CD4-positive, CD25-positive, alpha-beta regulatory T cell (primary cell): ENCODE measurements around the gene EVA1C. TPM values are rescaled to one million over a fixed set of nuclear protein-coding genes. Genes with fewer than 3 reads are reported as not detected.

Experiments used
- ATAC-seq, 2 donors: fragments of 150-1000 bp; cut with Tn5 transposase; one replicate each; pipeline ENCODE4 v1.10.0; 2021; ENCODE audit warnings: low read depth in 2 of 2, moderate number of reproducible peaks in 2 of 2, moderate library complexity in 1 of 2
- DNase-seq, 3 donors: peaks; one replicate each; pipeline versions ENCODE4 v3.0.0 to v3.0.0-alpha.2; 2012 to 2022; ENCODE audit warnings: mixed read lengths in 1 of 3
- H3K27ac ChIP-seq: one replicate; pipeline ENCODE4 v1.7.0; 2013; ENCODE audit warnings: mild to moderate bottlenecking, low read length; ENCODE audit not compliant: insufficient read depth, poor library complexity, severe bottlenecking
- H3K27me3 ChIP-seq: one replicate; pipeline ENCODE4 v1.7.0; 2013; ENCODE audit warnings: low read length; ENCODE audit not compliant: control insufficient read depth, insufficient read depth
- H3K36me3 ChIP-seq: one replicate; pipeline ENCODE4 v1.7.0; 2013; ENCODE audit warnings: mild to moderate bottlenecking, low read length, moderate library complexity; ENCODE audit not compliant: control insufficient read depth, insufficient read depth
- H3K4me1 ChIP-seq: 2 replicates; pipeline ENCODE4 v1.7.0; 2013; ENCODE audit warnings: mild to moderate bottlenecking, low read length; ENCODE audit not compliant: insufficient read depth, control insufficient read depth, poor library complexity, severe bottlenecking
- H3K4me3 ChIP-seq: one replicate; pipeline ENCODE4 v1.7.0; 2013; ENCODE audit warnings: low read depth, mild to moderate bottlenecking, low read length, moderate library complexity
- H3K9me3 ChIP-seq, 2 experiments: 1 replicate in 1 of 2; 2 replicates in 1 of 2; pipeline ENCODE4 v1.7.0; 2013; ENCODE audit warnings: low read length in 2 of 2, mild to moderate bottlenecking in 1 of 2, moderate library complexity in 1 of 2; ENCODE audit not compliant: control insufficient read depth in 2 of 2
- H3K27ac Mint-ChIP-seq, 3 donors: one replicate each; pipeline ENCODE4 v1.8.0; 2020 to 2022; ENCODE audit warnings: mild to moderate bottlenecking in 3 of 3, mixed read lengths in 3 of 3, moderate library complexity in 2 of 3
- H3K27me3 Mint-ChIP-seq: one replicate; pipeline ENCODE4 v1.8.0; 2022; ENCODE audit warnings: mild to moderate bottlenecking, mixed read lengths
- H3K36me3 Mint-ChIP-seq: one replicate; pipeline ENCODE4 v1.8.0; 2020; ENCODE audit warnings: mixed read lengths
- H3K4me1 Mint-ChIP-seq, 4 donors: one replicate each; pipeline ENCODE4 v1.8.0; 2020 to 2022; ENCODE audit warnings: mixed read lengths in 4 of 4, mild to moderate bottlenecking in 1 of 4
- H3K4me3 Mint-ChIP-seq, 4 donors: one replicate each; pipeline ENCODE4 v1.8.0; 2020 to 2022; ENCODE audit warnings: mild to moderate bottlenecking in 4 of 4, mixed read lengths in 4 of 4, moderate library complexity in 3 of 4
- H3K9me3 Mint-ChIP-seq, 7 donors: one replicate each; pipeline ENCODE4 v1.8.0; 2020 to 2022; ENCODE audit warnings: mixed read lengths in 7 of 7, mild to moderate bottlenecking in 3 of 7, moderate library complexity in 2 of 7
- polyA plus RNA-seq, 4 donors: library from polyadenylated mRNA; unstranded; fragments of 300-500 nt; fragmentation: Illumina TruSeq; gene quantifications; one replicate each; pipeline ENCODE4 v1.2.3, GENCODE V29; 2021
- total RNA-seq: library from RNA; stranded (reverse); gene quantifications from one replicate; pipeline ENCODE4 v1.2.3, GENCODE V29; 2022

Gene EVA1C
- total and polyA plus RNA-seq, 5 donors from 2014 or later, result 6.0 to 10.8 (median 8.3) TPM

DNA sequence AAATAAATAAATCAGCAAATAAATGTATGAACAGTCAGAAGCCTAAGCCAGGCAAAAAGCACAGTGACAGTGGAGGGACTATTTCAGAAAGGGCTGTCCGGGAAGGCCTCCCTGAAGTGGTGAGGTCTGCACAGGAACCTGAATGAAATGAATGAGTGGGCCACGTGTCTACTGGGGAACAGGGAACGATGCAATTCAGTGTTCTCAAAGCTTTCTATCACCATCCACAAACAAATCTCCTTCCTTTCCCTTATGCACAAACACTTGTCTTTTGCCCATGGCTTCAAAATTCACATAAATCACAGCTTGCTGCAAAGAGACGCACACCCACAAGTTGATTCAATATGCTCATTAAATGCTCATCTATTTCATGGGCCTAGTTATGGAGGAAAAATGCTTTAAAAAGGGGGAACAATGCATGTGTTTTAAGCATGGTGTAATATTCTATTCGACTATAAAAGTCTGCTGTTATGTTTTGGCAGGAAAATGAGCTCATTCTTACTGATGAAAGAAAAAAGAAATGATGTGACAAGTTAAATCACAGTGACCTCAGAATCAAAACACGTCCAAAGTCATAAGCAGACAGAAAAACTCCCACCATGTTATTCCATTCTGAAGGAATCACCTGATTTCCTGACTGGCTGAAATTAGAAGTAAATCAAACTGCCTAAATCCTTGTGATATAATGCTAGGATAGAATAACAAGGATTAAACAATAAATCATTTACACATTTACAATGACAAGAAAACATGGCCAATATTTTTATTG, 41.3 kb upstream of the EVA1C start:
- Histone ChIP-seq H3K9me3 (no peaks in the 10 kb centered on the region), H3K4me1 (no peaks in the 10 kb centered on the region), H3K4me3 (no peak overlapping the region), H3K36me3 (peaks cover 74% of the 10 kb centered on the region), H3K27ac (no peak overlapping the region), H3K27me3 (no peaks in the 10 kb centered on the region)
- no peaks in the 10 kb centered on the region for H3K27me3 Mint-ChIP-seq
- peaks cover 0 to 2% (median under 1%) of the 10 kb centered on the region in 4 donors for H3K4me1 Mint-ChIP-seq
- no peak for DNase-seq
- H3K9me3 Mint-ChIP-seq, result no peaks in the 10 kb centered on the region
- H3K27ac Mint-ChIP-seq, result no peak overlapping the region
- H3K4me3 Mint-ChIP-seq, result no peak overlapping the region
- no peak for ATAC-seq
- peaks cover 65% of the 10 kb centered on the region for H3K36me3 Mint-ChIP-seq

DNA sequence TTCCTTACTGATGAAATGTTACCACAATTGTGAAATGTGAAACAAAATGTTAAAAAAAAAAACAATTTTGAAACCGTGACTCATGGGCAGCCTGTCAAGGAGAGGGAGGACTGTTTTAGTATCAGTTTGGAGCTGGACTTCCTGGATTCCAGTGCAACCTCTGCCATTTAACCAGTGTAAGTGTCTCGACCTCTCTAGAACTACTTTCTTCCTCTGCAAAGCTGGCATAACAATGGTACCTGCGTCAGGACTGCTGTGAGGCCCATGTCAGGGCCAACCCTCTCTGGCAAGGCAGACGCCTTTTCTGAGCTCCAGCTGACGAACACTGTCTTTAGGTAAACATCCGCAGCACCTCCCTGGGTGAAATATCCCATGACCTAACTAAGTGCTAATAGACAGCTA, 40.6 kb upstream of the EVA1C start:
- Histone ChIP-seq H3K4me3 (no peak overlapping the region), H3K36me3 (peaks cover 71% of the 10 kb centered on the region), H3K27ac (no peak overlapping the region), H3K9me3 (no peaks in the 10 kb centered on the region), H3K4me1 (no peaks in the 10 kb centered on the region), H3K27me3 (no peaks in the 10 kb centered on the region)
- DNase-seq (peak in 1 of 3 donors; percentile 10), ATAC-seq (no peak)
- Mint-ChIP-seq H3K9me3 (no peaks in the 10 kb centered on the region), H3K4me1 (peaks cover 0 to 3% (median under 1%) of the 10 kb centered on the region in 4 donors), H3K36me3 (peaks cover 64% of the 10 kb centered on the region), H3K27me3 (no peaks in the 10 kb centered on the region), H3K4me3 (no peak overlapping the region), H3K27ac (peak overlapping the region in 1 of 3 donors; percentile 47)

DNA sequence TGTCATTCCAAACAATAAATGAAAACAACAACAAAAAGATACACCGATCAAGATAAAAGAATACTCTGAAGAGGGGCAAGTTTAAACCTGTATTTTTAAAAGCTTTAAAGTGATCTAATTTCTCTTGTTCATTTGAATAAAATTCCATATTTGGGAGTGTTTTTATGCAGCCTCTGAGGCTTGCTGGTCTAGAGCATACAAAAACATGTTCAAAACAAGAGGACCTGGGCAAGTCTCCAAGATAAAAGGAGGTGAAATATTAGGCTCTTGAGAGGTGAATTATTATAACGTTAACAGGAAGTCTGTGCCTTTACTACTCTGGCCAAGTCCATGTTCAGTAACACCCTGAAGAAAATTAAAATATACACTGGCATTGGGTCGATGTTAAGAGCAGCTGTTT, 39.8 kb upstream of the EVA1C start:
- DNase-seq, result no peak
- no peaks in the 10 kb centered on the region for H3K27me3 Mint-ChIP-seq
- no peak for ATAC-seq
- Histone ChIP-seq H3K36me3 (peaks cover 71% of the 10 kb centered on the region), H3K4me3 (no peak overlapping the region), H3K27me3 (no peaks in the 10 kb centered on the region), H3K27ac (no peak overlapping the region), H3K9me3 (no peaks in the 10 kb centered on the region), H3K4me1 (no peaks in the 10 kb centered on the region)
- peaks cover 0 to 3% (median 0%) of the 10 kb centered on the region in 4 donors for H3K4me1 Mint-ChIP-seq
- no peaks in the 10 kb centered on the region for H3K9me3 Mint-ChIP-seq
- H3K36me3 Mint-ChIP-seq, result peaks cover 62% of the 10 kb centered on the region
- H3K4me3 Mint-ChIP-seq, result peak overlapping the region in 1 of 4 donors; percentile 47
- no peak overlapping the region for H3K27ac Mint-ChIP-seq

DNA sequence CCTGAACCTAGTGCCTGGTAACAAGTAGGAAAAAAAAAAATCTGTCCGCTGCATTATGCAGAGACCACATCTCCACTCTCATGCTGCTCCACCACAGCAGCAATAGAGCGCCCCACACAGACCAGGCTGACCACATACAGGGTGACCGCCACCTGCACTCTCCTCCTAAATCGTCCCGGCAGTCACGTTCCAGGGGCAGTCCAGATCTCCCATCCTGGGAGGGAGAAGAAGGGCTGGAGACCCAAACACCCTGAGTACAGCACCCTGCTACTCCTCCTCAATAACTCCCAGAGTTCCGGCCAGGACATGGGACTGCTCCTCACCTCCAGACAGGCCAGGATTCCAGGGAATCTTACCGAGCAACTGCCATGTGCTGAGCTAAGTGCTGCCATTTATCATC, 35.0 kb upstream of the EVA1C start:
- DNase-seq, result no peak
- Histone ChIP-seq H3K4me3 (no peak overlapping the region), H3K36me3 (peaks cover 72% of the 10 kb centered on the region), H3K4me1 (no peaks in the 10 kb centered on the region), H3K27ac (no peak overlapping the region), H3K9me3 (no peaks in the 10 kb centered on the region), H3K27me3 (no peaks in the 10 kb centered on the region)
- Mint-ChIP-seq H3K4me1 (peaks cover 0 to 9% (median 0%) of the 10 kb centered on the region in 4 donors), H3K4me3 (no peak overlapping the region), H3K27me3 (no peaks in the 10 kb centered on the region), H3K9me3 (no peaks in the 10 kb centered on the region), H3K27ac (no peak overlapping the region), H3K36me3 (peaks cover 43% of the 10 kb centered on the region)
- ATAC-seq, result no peak

DNA sequence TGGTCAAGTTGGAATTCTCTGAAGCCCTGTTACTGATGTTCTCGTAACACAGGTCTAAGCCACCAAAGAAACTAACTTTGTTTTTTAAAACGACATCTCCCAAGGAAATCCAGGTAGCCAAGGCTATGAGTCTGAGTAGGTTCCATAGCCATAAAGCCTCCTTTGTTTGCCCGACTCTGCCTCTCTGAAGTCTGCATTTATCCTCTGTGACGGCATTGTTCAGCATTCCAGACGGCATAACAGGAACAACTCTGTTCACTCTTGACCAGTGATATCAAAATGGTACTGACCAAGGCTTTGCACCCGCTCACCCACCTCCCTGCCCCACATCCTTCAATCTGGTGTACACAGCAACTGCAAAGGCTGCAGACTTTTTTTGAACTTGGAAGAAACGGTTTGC, 34.5 kb upstream of the EVA1C start:
- no peaks in the 10 kb centered on the region for H3K27me3 ChIP-seq
- ATAC-seq, result no peak
- no peak overlapping the region for H3K4me3 Mint-ChIP-seq
- no peaks in the 10 kb centered on the region for H3K27me3 Mint-ChIP-seq
- peaks cover 42% of the 10 kb centered on the region for H3K36me3 Mint-ChIP-seq
- no peak overlapping the region for H3K4me3 ChIP-seq
- H3K27ac ChIP-seq, result no peak overlapping the region
- peaks cover 74% of the 10 kb centered on the region for H3K36me3 ChIP-seq
- H3K27ac Mint-ChIP-seq, result no peak overlapping the region
- H3K9me3 Mint-ChIP-seq, result no peaks in the 10 kb centered on the region
- no peaks in the 10 kb centered on the region for H3K4me1 ChIP-seq
- peaks cover 0 to 9% (median 0%) of the 10 kb centered on the region in 4 donors for H3K4me1 Mint-ChIP-seq
- H3K9me3 ChIP-seq, result no peaks in the 10 kb centered on the region
- no peak for DNase-seq

DNA sequence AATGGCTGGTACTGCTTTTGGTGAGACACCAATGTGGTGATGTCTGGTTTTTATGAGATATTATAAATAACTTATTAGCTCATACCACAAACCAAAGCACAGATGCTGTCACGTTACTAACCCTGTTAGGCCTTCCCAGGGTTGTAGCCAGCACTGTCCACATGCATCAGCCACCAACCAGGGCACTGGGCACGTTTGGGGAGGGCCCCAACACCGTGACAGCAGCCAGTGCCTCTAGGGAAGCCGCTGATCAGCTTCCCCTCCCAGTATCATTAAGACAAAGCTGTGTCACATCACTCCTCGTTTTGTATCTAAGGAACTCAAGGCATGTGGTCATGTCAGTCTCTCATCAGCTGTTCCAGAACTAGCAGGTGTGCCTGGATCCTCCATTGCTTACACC, 33.5 kb upstream of the EVA1C start:
- H3K36me3 Mint-ChIP-seq, result peaks cover 48% of the 10 kb centered on the region
- peaks cover 75% of the 10 kb centered on the region for H3K36me3 ChIP-seq

DNA sequence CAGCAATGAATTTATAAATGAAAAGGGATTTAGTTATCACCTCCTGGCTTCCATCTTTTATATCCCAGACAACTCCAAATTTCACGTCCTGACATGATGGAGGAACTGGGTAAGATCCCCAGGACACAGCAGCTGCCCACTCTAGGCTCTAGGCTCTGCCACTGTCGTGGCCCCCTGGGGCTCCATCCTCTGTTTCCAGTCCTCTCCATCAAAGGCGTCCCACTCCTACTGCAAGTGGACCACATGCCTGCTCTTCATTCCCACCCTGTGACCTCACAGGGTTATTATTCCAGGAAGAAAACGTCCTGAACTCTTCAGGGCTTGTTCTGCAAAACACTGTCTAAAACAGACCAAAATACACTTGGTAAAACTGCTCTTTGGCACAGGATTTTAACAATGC, 31.6 kb upstream of the EVA1C start:
- Mint-ChIP-seq H3K4me3 (no peak overlapping the region), H3K27ac (no peak overlapping the region), H3K27me3 (no peaks in the 10 kb centered on the region), H3K4me1 (peaks cover 0 to 13% (median 3%) of the 10 kb centered on the region in 4 donors), H3K9me3 (no peaks in the 10 kb centered on the region), H3K36me3 (peaks cover 49% of the 10 kb centered on the region)
- no peak overlapping the region for H3K27ac ChIP-seq
- no peak overlapping the region for H3K4me3 ChIP-seq
- no peak for DNase-seq
- H3K27me3 ChIP-seq, result no peaks in the 10 kb centered on the region
- no peak for ATAC-seq
- no peaks in the 10 kb centered on the region for H3K4me1 ChIP-seq
- peaks cover 73% of the 10 kb centered on the region for H3K36me3 ChIP-seq
- H3K9me3 ChIP-seq, result no peaks in the 10 kb centered on the region

More for the DNA sequence above, 33.5 kb upstream of the EVA1C start:
- Mint-ChIP-seq H3K27ac (peak overlapping the region in 1 of 3 donors; percentile 36), H3K9me3 (no peaks in the 10 kb centered on the region), H3K27me3 (no peaks in the 10 kb centered on the region), H3K4me3 (no peak overlapping the region), H3K4me1 (peaks cover 0 to 9% (median 0%) of the 10 kb centered on the region in 4 donors)
- Histone ChIP-seq H3K27me3 (no peaks in the 10 kb centered on the region), H3K4me3 (no peak overlapping the region), H3K9me3 (no peaks in the 10 kb centered on the region), H3K4me1 (no peaks in the 10 kb centered on the region), H3K27ac (no peak overlapping the region)
- ATAC-seq (no peak), DNase-seq (no peak)

DNA sequence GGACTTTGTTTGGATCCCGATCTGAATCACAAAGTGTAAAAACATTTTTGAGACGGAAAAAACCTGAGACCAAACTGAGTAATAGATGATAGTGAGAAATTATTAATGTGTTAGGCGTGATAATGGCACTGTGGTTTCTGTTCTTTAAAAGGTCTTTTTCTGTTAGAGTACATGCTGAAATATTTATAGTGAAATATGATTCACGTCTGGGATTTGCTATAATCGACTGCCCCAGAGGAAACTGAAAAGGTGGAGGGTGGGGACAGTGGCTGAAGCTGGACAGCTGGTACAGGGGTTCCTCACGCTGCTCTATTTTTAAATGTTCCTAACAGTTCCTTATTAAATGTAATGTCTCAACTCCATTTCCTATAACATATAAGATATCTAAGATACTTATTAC, 30.9 kb upstream of the EVA1C start:
- Mint-ChIP-seq H3K27me3 (no peaks in the 10 kb centered on the region), H3K4me1 (peaks cover 0 to 10% (median 4%) of the 10 kb centered on the region in 4 donors), H3K4me3 (no peak overlapping the region), H3K27ac (no peak overlapping the region), H3K9me3 (no peaks in the 10 kb centered on the region), H3K36me3 (peaks cover 48% of the 10 kb centered on the region)
- DNase-seq (no peak), ATAC-seq (no peak)
- H3K4me1 ChIP-seq, result no peaks in the 10 kb centered on the region
- no peak overlapping the region for H3K4me3 ChIP-seq
- peaks cover 69% of the 10 kb centered on the region for H3K36me3 ChIP-seq
- H3K27me3 ChIP-seq, result no peaks in the 10 kb centered on the region
- H3K9me3 ChIP-seq, result no peaks in the 10 kb centered on the region
- H3K27ac ChIP-seq, result no peak overlapping the region
